Panc1 (cell line): Measurements from ENCODE around the gene MYO16.

ENCODE experiments used
- CTCF ChIP-seq: fragments of 450-650 bp; IDR thresholded peaks from 2 replicates; pipeline ENCODE4 v1.5.1; 2017; ENCODE audit warnings: mild to moderate bottlenecking
- POLR2AphosphoS5 ChIP-seq: IDR thresholded peaks from 2 replicates; pipeline ENCODE4 v1.6.1; 2012; ENCODE audit warnings: mild to moderate bottlenecking, low read depth, low read length, moderate library complexity
- REST ChIP-seq, 2 experiments: IDR thresholded peaks; 2 replicates each; pipeline ENCODE4 v1.6.1; 2011 to 2012; ENCODE audit warnings: low read depth in 2 of 2, control low read depth in 1 of 2, low read length in 1 of 2, mild to moderate bottlenecking in 1 of 2, moderate library complexity in 1 of 2; ENCODE audit not compliant: insufficient read depth in 1 of 2
- TCF7L2 ChIP-seq: IDR thresholded peaks from 2 replicates; pipeline ENCODE4 v1.6.1; 2011; ENCODE audit warnings: mild to moderate bottlenecking, low read depth, low read length, inconsistent platforms

GRCh38 chr13:109101550-109102144 lies 472.2 kb downstream of the MYO16 start:
- TF ChIP-seq CTCF (no peak), POLR2AphosphoS5 (no peak), TCF7L2 (no peak), REST (IDR thresholded peaks at IDR 0.05; ENCODE audit: insufficient read depth in 1 of 2, low read depth in 2 of 2, low read length in 1 of 2) (no peak)
